GM18526 (cell line): ENCODE measurements around the gene WWC2.

ENCODE experiments used
- POLR2A ChIP-seq: IDR thresholded peaks from 3 replicates; pipeline ENCODE4 v1.6.1; 2011; ENCODE audit not compliant: insufficient read length; ENCODE audit errors: extremely low read depth

Gene WWC2

GRCh38 chr4:183242291-183242690, 143.2 kb downstream of the WWC2 start:
- no peak for TF ChIP-seq POLR2A

DNA sequence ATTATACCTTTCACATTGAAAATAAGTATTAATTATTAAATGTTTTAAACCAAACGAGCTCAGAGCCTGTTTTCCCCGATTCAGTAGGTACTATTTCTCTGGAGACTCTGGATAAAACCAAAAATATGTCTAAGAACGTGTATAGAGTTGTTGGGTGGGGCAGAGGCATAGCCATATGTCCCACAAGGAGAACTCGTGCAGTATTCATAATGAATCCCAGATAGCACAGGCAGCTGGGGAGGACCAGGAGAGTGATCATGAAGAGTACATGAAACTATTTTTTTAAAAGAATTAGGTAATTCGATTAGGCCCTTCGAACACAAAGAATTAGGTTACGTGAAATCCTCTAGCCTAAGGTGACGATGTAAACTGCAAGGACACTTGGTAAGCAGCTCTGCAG, 145.0 kb downstream of the WWC2 start:
- no peak for TF ChIP-seq POLR2A

- no peak for TF ChIP-seq POLR2A
Measured at GRCh38 chr4:183244506-183244905, 145.4 kb downstream of the WWC2 start.

DNA sequence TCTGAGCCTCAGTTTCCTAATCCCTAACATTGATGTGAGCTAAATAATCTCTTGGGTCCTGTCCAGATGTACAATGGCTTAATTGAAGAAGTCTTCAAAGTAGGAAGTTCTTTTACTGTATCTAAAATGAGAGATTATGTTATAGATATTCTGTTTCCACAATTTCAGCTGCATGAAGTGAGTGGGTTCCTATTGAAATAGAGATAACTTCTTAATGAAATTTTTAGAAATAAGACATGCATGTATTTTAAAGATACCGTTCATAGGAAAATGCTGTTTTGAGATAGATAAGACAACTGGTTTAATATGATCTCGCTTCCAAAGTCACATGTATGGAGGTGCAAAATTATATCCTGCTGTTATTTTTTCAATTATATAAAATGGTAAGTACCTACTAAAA, 149.1 kb downstream of the WWC2 start:
- TF ChIP-seq POLR2A: no peak

DNA sequence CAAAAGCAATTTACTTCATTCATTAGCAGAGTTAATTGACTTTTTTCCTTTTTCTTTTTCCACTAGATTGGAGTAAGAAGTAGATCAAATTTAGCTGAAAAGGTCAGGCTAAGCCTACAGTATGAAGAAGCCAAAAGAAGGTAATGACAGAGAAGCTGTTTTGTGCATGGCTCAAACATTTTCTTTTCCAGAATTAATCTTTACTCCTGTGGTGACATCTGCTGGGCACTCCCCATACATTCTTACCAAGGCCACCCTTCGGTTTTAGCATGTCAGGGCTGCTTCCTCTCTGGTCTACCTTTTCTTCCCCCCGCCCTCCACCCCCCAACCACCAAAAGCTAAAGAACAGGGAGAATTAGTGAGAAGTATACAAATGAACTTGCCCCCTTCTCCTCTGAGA, 150.8 kb downstream of the WWC2 start:
- TF ChIP-seq POLR2A: no peak

DNA sequence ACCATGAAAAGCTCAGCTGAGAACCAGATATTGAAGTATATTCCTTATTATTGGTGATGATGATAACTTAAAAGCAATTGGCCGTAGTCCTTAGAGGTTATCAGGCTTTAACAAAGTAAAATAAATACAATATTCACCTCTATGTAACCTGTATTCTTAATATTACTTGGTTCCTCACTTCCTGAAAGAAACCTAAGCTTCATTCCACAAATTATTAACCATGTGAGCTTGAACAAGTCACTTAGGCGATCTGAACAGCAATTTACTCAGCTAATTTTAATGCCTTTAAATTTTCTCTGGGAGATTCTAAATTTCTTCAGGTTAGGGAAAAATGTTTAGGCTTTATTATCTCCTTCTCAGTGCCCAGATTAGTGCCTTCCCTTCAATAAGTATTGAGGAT, 151.8 kb downstream of the WWC2 start:
- no peak for TF ChIP-seq POLR2A

DNA sequence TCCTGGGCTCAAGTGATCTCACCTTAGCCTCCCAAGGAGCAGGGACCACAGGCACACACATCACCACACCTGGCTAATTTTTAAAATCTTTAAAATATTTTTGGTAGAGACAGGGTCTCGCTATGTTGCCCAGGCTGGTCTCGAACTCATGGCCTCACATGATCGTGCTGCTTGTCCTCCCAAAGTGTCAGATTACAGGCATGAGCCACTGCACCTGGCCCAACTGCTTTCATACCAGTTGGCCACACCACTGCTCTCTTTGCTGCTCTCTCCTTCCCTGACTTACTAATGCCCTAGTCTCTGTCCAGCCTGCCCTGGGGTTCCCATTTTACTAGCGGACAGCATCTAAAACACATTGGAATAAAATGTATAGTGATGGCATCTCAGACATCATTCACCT, 153.9 kb downstream of the WWC2 start:
- no peak for TF ChIP-seq POLR2A

- TF ChIP-seq POLR2A: no peak
Measured at GRCh38 chr4:183253451-183253850, 154.4 kb downstream of the WWC2 start.

- TF ChIP-seq POLR2A: no peak
Measured at GRCh38 chr4:183254162-183254561, 155.1 kb downstream of the WWC2 start.

DNA sequence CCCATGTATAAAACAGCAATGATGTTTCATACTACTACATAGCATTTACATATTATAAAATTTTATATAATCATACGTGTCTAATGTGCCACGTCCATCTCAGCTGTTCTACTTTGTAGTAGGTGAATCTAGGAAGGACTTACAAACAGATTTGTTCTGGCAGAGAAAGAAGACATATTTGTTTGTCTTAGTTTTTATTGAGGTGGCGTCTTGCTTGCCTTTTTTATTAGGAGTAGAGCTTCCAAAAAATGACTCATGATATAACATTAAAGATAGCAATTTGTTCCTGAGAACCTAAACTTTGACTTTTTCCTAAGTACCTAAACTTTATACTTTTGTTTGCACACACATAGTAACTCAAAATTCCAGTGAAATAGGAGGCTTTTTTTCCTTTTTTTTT, 156.4 kb downstream of the WWC2 start:
- TF ChIP-seq POLR2A: no peak

DNA sequence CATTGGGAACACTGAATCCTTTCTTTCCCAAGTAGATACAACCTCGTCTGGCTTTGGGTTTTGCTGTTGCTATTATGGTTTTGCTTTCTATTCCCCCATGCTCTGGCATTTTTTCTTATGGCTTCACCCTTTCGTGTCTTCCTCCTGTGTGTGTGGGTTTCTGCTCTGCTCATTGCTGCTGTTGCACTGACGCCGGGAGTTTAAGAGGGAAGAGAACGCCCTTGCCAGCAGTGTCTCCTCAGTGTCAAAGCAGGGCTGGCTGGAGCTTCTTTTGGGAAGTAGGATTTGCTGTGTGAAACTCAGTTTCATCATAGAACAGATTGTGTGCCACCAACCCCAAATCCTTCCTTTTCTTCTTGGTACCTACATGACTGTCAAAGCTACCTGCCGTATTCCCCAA, 157.3 kb downstream of the WWC2 start:
- no peak for TF ChIP-seq POLR2A

DNA sequence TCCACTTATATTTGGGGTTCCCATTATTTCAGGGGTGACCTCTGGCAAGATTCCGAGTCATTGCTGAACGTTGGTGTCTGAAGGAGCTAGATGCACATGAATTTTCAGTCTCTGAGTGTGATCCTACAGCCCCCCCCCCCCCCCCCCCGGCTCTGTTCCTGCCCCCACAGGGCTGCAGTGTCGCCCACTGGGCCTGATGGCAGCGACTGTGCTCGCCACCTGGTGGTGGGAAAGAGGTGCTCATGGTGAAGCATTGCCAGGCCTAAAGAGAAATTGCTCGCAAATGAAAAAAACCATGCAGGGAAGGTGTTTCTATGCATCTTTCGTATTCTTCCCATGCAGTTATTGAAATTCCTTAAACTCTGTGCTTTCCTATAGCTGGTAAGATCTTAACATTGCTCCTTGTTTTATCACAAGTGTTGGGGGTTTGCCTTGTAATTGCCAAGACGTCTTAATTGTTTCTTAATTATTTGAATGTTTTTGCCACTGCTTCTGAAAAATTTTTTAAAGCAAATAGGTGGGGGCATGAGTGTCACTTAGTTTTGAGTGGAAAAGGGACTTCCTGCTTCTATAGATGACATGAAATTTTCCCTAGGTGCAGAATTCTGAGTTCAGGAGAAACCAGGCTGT, 157.8 kb downstream of the WWC2 start:
- no peak for TF ChIP-seq POLR2A

- TF ChIP-seq POLR2A: no peak
Measured at GRCh38 chr4:183257808-183258207, 158.8 kb downstream of the WWC2 start.

GRCh38 chr4:183260491-183261151, 161.6 kb downstream of the WWC2 start:
- TF ChIP-seq POLR2A: no peak

GRCh38 chr4:183261953-183262775, 163.1 kb downstream of the WWC2 start:
- TF ChIP-seq POLR2A: no peak

- TF ChIP-seq POLR2A: no peak
Measured at GRCh38 chr4:183262776-183263100, 163.7 kb downstream of the WWC2 start.

DNA sequence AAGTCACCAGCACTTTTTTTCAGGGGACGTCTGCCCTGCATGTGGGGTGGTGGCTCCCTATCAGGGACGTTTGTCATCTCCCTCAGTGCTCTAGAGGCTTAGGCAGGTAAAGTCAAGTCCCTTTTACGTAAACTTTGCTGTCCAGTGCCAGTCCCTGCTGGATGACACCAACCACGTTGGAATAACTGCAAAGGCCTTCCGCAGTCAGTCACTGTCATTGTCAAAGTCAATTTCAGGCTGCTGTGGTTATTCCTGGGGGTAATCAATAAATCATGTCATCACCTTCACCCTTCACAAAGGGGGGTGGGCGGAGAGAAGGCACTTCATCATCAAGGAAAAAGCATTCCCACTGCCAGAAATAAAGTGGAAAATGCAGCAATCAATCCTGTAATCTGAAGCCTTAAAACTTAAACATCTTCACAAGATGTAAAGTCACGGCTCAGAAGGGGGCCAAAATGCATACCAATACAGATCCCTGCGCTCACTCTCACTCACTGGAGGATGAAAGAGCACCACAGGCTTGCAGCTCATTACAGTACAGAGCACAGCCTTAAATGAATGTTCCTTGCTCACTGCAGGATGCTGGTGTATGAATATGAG, 164.8 kb downstream of the WWC2 start:
- TF ChIP-seq POLR2A: no peak

GRCh38 chr4:183264614-183265013, 165.6 kb downstream of the WWC2 start:
- no peak for TF ChIP-seq POLR2A
